Measurements from ENCODE around the gene LCN10. TPM values are rescaled to one million over a fixed set of nuclear protein-coding genes. Genes with fewer than 3 reads are reported as not detected.
A peak's percentile ranks its signal among the peaks of the same experiment; 100 is the strongest.

LCN10 gene
- total and polyA plus RNA-seq, 2 of the 13 experiments (the other 11 are each of a cell fraction or from before 2014, with no cell fraction given): 0.53 to 0.61 TPM

DNA sequence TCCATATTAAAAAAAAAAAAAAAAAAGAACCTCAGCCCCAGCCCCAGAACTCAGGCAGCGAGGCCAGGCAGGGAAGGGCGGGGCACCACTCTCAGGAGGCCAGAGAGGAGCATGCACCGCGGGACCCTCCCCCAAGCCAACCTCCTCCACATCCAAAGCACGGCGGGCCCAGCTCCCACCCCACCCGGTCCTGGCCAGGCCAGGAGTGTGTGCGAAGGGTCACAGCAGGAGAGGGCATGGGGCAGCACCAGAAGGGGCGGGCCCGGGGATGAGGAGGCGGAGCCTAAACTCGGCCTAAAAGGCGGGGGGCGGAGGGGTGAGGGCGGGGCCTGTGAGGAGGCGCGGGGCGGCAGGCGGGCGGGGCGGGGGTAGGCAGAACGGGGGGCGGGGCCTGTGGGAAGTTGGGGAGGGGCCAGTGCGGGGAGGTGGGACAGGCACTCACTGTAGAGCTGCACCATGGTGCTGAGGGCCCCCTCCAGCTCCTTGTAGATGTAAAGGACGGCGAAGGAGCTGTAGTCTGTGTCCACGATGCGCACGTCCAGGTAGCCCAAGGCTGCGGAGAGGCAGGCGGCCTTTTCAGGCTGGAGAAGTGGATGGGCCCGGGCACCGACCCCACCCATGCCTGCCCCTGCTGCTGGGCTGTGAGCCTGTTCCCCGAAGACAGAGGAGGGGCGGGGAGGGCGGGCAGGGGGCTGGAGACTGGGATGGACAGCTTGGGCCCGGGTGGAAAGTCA, 20.3 kb upstream of the LCN10 start (continued):
- TF ChIP-seq, protein P1, sequence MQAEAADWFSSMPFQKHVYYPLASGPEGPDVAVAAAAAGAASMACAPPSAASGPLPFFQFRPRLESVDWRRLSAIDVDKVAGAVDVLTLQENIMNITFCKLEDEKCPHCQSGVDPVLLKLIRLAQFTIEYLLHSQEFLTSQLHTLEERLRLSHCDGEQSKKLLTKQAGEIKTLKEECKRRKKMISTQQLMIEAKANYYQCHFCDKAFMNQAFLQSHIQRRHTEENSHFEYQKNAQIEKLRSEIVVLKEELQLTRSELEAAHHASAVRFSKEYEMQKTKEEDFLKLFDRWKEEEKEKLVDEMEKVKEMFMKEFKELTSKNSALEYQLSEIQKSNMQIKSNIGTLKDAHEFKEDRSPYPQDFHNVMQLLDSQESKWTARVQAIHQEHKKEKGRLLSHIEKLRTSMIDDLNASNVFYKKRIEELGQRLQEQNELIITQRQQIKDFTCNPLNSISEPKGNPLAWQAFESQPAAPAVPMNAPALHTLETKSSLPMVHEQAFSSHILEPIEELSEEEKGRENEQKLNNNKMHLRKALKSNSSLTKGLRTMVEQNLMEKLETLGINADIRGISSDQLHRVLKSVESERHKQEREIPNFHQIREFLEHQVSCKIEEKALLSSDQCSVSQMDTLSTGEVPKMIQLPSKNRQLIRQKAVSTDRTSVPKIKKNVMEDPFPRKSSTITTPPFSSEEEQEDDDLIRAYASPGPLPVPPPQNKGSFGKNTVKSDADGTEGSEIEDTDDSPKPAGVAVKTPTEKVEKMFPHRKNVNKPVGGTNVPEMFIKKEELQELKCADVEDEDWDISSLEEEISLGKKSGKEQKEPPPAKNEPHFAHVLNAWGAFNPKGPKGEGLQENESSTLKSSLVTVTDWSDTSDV (CRISPR knock-in tag; IDR thresholded peaks at IDR 0.05): 0 out of 2 replicates have a peak, but pooled peaks have one; percentile 21
- TF ChIP-seq ARNT2 (CRISPR knock-in tag; IDR thresholded peaks at IDR 0.05; ENCODE audit: low read depth) (no peak), KDM3A (CRISPR knock-in tag; IDR thresholded peaks at IDR 0.05; ENCODE audit: low read depth) (no peak), HNRNPL (IDR thresholded peaks at IDR 0.05; ENCODE audit: low read depth, low read length) (0 out of 2 replicates have a peak, but pooled peaks have one; percentile 14), IKZF1 (IDR thresholded peaks at IDR 0.05) (no peak), PPARG (CRISPR knock-in tag; conservative IDR thresholded peaks at IDR 0.05) (peak; percentile 74), ZNF274 (CRISPR knock-in tag; IDR thresholded peaks at IDR 0.05) (no peak), ZNF772 (CRISPR knock-in tag; IDR thresholded peaks at IDR 0.05) (no peak), ZBTB7B (CRISPR knock-in tag; IDR thresholded peaks at IDR 0.05) (no peak), SOX5 (CRISPR knock-in tag; IDR thresholded peaks at IDR 0.05; ENCODE audit: borderline replicate concordance) (no peak), ZNF430 (CRISPR knock-in tag; IDR thresholded peaks at IDR 0.05) (no peak), BRD4 (CRISPR knock-in tag; IDR thresholded peaks at IDR 0.05) (no peak), ZNF3 (CRISPR knock-in tag; IDR thresholded peaks at IDR 0.05) (no peak), CENPX (CRISPR knock-in tag; IDR thresholded peaks at IDR 0.05) (no peak)
- TF ChIP-seq, protein P2, sequence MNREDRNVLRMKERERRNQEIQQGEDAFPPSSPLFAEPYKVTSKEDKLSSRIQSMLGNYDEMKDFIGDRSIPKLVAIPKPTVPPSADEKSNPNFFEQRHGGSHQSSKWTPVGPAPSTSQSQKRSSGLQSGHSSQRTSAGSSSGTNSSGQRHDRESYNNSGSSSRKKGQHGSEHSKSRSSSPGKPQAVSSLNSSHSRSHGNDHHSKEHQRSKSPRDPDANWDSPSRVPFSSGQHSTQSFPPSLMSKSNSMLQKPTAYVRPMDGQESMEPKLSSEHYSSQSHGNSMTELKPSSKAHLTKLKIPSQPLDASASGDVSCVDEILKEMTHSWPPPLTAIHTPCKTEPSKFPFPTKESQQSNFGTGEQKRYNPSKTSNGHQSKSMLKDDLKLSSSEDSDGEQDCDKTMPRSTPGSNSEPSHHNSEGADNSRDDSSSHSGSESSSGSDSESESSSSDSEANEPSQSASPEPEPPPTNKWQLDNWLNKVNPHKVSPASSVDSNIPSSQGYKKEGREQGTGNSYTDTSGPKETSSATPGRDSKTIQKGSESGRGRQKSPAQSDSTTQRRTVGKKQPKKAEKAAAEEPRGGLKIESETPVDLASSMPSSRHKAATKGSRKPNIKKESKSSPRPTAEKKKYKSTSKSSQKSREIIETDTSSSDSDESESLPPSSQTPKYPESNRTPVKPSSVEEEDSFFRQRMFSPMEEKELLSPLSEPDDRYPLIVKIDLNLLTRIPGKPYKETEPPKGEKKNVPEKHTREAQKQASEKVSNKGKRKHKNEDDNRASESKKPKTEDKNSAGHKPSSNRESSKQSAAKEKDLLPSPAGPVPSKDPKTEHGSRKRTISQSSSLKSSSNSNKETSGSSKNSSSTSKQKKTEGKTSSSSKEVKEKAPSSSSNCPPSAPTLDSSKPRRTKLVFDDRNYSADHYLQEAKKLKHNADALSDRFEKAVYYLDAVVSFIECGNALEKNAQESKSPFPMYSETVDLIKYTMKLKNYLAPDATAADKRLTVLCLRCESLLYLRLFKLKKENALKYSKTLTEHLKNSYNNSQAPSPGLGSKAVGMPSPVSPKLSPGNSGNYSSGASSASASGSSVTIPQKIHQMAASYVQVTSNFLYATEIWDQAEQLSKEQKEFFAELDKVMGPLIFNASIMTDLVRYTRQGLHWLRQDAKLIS (CRISPR knock-in tag; IDR thresholded peaks at IDR 0.05): no peak
- TF ChIP-seq, protein P3, sequence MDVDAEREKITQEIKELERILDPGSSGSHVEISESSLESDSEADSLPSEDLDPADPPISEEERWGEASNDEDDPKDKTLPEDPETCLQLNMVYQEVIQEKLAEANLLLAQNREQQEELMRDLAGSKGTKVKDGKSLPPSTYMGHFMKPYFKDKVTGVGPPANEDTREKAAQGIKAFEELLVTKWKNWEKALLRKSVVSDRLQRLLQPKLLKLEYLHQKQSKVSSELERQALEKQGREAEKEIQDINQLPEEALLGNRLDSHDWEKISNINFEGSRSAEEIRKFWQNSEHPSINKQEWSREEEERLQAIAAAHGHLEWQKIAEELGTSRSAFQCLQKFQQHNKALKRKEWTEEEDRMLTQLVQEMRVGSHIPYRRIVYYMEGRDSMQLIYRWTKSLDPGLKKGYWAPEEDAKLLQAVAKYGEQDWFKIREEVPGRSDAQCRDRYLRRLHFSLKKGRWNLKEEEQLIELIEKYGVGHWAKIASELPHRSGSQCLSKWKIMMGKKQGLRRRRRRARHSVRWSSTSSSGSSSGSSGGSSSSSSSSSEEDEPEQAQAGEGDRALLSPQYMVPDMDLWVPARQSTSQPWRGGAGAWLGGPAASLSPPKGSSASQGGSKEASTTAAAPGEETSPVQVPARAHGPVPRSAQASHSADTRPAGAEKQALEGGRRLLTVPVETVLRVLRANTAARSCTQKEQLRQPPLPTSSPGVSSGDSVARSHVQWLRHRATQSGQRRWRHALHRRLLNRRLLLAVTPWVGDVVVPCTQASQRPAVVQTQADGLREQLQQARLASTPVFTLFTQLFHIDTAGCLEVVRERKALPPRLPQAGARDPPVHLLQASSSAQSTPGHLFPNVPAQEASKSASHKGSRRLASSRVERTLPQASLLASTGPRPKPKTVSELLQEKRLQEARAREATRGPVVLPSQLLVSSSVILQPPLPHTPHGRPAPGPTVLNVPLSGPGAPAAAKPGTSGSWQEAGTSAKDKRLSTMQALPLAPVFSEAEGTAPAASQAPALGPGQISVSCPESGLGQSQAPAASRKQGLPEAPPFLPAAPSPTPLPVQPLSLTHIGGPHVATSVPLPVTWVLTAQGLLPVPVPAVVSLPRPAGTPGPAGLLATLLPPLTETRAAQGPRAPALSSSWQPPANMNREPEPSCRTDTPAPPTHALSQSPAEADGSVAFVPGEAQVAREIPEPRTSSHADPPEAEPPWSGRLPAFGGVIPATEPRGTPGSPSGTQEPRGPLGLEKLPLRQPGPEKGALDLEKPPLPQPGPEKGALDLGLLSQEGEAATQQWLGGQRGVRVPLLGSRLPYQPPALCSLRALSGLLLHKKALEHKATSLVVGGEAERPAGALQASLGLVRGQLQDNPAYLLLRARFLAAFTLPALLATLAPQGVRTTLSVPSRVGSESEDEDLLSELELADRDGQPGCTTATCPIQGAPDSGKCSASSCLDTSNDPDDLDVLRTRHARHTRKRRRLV (CRISPR knock-in tag; IDR thresholded peaks at IDR 0.05): no peak
- TF ChIP-seq, protein P4, sequence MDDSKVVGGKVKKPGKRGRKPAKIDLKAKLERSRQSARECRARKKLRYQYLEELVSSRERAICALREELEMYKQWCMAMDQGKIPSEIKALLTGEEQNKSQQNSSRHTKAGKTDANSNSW (CRISPR knock-in tag; IDR thresholded peaks at IDR 0.05; ENCODE audit: borderline replicate concordance): no peak
- TF ChIP-seq, protein P5, sequence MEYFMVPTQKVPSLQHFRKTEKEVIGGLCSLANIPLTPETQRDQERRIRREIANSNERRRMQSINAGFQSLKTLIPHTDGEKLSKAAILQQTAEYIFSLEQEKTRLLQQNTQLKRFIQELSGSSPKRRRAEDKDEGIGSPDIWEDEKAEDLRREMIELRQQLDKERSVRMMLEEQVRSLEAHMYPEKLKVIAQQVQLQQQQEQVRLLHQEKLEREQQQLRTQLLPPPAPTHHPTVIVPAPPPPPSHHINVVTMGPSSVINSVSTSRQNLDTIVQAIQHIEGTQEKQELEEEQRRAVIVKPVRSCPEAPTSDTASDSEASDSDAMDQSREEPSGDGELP (IDR thresholded peaks at IDR 0.05; ENCODE audit: borderline replicate concordance, low read depth): no peak; the same call in 1 of the 2 replicates
